HG03135 (cell line): ENCODE results near the gene FAM107B.
"Not testable (repeated sequence)": the region's sequence is repeated elsewhere in the genome, so short reads cannot be mapped to it uniquely, and the experiment has no call there.

Experiments used
- ATAC-seq: cut with Tn5 transposase; IDR thresholded peaks from one replicate; pipeline ENCODE4 v1.9.1; 2021; ENCODE audit warnings: mild to moderate bottlenecking, moderate library complexity; ENCODE audit not compliant: unreplicated experiment

The FAM107B gene

DNA sequence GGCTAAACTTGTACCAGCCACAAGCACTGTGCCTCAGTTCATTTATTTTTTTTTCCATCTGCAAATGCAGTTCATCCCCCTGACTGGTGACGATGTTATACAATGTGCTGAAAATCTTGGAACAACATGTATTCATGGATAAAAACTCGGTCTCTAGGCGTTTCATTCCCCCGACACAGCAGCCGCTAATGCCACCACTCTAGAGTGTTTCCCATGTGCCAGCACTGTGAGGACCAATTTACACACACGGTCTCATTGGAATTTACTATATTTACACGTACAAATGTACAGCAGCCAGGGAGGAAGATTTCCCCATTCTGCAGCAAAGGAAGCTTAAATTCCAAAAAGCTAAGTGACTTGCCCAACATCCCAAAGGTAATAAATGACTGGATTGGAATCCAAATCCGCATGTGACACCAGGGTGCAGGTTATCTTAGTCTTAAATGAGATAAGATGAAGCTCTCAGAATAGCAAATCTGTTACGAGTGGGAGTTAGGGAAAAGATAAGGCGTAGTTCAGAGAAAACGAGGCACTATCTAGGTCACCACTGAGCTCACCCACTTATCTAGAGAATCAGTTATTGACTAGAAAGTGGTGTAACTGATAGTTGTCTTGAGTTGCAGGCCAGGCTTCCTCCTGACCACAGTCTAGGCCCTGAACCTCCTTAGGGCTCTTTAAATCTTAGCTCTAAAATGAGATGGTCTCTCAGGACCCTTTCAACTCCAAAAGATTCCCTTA, 36.7 kb downstream of the FAM107B start:
- no peak for ATAC-seq

- no peak for ATAC-seq
Measured at GRCh38 chr10:14736600-14737081, 38.1 kb downstream of the FAM107B start.

- ATAC-seq = no peak
Measured at GRCh38 chr10:14736043-14736442, 38.7 kb downstream of the FAM107B start.

DNA sequence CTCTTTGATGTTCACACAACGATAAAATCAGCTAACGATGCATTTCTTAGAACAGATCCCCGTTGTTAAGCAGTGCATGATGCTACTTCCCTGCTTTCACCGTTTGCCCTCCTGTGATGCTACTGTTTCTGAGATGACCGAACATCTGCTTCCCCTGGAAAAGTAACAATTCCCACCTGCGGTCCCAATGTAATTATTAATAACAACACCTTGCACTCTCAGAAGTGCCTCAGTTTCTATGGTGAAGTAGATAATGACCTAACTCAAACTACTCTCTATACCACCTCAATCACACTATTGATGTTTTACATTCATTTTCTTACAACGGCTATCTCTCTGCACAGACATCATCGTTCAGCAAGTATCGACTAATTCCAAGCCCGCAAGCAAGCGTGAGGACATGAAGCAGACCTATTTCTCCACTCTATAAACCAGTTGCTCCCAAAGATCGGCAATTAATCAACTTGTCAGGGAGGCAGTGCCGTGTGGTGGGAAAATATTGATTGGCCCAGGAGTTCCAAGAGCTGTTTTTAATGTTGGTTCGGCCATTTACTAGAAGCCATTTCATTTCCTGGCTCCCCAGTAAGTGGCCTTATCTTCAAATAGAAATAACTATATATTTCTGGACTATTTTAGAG, 42.7 kb downstream of the FAM107B start:
- no peak for ATAC-seq

- ATAC-seq = no peak
Measured at GRCh38 chr10:14728346-14728745, 46.4 kb downstream of the FAM107B start.

DNA sequence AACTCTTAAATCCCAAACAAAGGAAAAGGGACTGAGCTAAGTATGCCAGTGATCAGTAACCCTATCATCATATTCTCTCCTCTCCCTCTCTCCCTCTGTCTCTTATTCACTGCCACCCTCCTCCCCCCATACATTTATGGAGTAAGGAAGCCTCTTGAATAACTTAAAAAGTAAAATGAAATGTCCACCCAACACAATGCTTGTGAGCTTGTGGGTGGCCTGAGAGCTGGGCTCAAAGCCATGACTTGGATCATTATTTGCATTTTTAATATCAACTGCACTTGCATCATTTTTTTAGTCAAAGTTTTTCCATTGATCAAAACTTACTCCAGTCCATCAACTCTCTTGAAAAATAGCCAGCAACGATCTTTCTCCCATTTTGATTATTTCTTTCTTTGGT, 46.8 kb downstream of the FAM107B start:
- ATAC-seq = no peak

- ATAC-seq = no peak
Measured at GRCh38 chr10:14727465-14727864, 47.2 kb downstream of the FAM107B start.

DNA sequence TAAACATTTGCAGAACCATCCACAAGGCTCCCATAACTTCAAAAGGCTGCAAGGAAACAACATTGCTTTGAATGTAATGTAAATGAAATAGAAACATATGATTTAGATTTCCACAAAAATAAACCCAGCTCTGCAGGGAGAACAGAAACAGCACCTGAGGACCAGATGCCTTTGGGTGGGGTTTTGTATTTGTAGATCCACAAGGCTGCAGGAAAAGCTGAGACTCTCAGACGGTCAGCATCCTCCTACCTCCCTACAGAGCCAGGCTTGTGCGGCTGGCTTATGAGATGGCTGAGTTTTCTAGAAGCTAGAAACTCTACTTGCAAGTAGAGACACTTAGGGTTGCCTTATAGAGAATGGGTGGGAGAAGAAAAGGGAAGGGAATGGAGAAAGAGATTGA, 49.8 kb downstream of the FAM107B start:
- no peak for ATAC-seq

GRCh38 chr10:14723052-14723689, 51.5 kb downstream of the FAM107B start:
- no peak for ATAC-seq

DNA sequence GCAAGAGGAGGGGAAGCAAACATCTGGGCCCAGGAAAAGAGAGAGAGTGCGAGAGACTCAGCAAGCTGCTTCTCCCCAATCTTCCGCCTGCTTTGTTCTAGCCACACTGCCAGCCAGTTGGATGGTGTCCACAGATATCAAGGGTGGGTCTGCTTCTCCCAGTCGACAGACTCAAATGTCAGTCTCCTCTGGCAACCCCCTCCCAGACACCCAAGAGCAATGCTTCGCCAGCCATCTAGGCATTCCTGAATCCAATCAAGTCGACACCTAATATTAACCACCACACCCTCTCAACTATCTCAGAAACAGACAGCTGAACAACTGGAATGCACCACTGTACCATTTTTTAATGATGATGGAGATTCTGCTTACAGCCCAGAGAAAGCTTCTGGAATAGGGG, 57.1 kb downstream of the FAM107B start:
- no peak for ATAC-seq

GRCh38 chr10:14712991-14713424, 61.7 kb downstream of the FAM107B start:
- ATAC-seq = no peak

DNA sequence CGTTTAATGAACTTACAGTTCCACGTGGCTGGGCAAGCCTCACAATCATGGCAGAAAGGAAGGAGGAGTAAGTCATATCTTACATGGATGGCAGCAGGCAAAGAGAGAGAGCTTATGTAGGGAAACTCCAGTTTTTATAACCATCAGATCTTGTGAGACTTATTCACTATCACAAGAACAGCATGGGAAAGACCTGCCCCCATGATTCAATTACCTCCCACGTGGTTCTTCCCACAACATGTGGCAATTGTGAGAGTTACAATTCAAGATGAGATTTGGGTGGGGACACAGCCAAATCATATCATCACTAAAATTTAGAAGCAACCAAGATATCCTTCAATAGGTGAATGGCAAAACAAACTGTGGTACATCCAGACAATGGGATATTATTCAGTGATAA, 65.4 kb downstream of the FAM107B start:
- ATAC-seq = not testable (repeated sequence)

DNA sequence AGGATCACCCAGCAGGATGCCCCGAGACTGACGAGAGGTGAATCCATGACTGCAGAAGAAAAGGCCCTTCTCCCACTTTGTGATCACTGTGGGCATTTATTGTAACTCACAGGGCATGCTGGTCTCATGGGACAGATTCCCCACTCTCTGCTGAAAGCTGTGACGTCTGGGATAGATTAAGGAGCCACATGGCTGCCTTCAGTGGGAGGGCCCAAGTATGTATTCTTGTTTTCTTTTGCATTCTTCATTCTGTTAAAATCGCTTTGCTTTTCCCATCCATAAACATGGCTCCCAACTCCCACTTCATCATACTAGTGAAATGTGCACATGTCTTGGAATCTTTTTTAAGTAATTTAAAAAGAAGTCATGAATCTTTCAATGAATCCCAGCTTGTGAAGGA, 67.2 kb downstream of the FAM107B start:
- ATAC-seq = no peak

- no peak for ATAC-seq
Measured at GRCh38 chr10:14705548-14706230, 69.0 kb downstream of the FAM107B start.

GRCh38 chr10:14703631-14704001, 71.1 kb downstream of the FAM107B start:
- ATAC-seq = no peak

- ATAC-seq = no peak
Measured at GRCh38 chr10:14701466-14701865, 73.2 kb downstream of the FAM107B start.

GRCh38 chr10:14700546-14700945, 74.2 kb downstream of the FAM107B start:
- no peak for ATAC-seq

DNA sequence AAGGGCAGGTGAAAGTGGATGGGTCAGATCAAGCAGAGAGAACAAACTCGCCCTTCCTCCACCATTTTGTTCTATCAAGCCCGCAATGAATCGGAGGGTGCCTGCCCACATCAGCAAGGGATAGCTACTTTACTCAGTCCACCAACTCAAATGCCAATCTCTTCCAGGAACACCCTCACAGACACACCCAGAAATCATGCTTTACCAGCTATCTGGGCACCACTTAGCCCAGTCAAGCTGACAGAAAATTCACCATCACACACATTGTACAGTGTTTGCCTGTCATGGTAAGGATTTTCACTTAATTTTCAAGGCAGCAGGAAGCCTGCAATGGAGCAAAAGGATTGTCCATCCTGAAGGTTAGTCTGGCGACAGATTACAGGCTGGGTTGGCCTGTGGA, 75.2 kb downstream of the FAM107B start:
- ATAC-seq = no peak

GRCh38 chr10:14698829-14699170, 75.9 kb downstream of the FAM107B start:
- no peak for ATAC-seq

- no peak for ATAC-seq
Measured at GRCh38 chr10:14698111-14698828, 76.4 kb downstream of the FAM107B start.

DNA sequence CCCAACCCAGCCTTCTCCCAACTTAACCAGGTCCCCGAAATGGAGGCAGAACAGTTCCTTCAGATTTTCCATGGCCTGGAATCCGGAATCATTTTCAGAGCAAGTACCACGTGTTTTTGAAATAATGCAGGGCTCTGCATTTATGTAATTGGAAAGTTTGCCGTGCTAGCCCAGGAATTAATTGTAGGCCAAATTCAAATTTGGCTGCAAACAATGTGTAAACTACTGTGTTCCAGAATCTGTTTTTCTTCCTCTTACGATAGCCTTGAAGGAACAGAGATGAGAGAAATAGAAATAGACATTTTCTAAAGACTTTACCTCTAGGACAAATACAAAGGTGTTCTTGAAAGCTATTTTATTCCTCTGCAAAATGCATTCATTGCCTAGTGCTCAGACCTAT, 77.4 kb downstream of the FAM107B start:
- ATAC-seq = no peak
